ENCODE results near the gene PLEKHH1.

The PLEKHH1 gene

DNA sequence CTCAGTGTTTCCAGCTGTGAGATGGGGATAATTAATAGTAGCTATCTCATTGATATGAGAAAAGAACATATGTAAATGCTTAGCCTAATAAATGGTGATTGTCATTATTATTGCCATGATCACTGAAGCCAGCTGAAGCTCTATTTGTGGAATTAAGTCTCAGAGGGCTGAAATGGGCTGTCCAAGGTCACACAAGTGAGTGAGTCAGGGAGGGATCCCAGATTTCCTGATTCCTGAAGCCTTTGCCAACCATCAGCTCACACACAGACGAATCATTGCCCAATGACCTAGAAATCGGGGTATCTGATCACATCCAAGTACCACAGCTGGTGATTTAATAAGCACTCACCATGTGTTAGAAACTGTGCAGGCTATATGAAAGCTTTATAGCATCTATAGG, 23.0 kb upstream of the PLEKHH1 start:
- H3K4me3 ChIP-seq, result no peak overlapping the region
- H3K27ac ChIP-seq, result no peak overlapping the region
- DNase-seq (ENCODE audit: low spot score), result no peak
- TF ChIP-seq, protein P1, sequence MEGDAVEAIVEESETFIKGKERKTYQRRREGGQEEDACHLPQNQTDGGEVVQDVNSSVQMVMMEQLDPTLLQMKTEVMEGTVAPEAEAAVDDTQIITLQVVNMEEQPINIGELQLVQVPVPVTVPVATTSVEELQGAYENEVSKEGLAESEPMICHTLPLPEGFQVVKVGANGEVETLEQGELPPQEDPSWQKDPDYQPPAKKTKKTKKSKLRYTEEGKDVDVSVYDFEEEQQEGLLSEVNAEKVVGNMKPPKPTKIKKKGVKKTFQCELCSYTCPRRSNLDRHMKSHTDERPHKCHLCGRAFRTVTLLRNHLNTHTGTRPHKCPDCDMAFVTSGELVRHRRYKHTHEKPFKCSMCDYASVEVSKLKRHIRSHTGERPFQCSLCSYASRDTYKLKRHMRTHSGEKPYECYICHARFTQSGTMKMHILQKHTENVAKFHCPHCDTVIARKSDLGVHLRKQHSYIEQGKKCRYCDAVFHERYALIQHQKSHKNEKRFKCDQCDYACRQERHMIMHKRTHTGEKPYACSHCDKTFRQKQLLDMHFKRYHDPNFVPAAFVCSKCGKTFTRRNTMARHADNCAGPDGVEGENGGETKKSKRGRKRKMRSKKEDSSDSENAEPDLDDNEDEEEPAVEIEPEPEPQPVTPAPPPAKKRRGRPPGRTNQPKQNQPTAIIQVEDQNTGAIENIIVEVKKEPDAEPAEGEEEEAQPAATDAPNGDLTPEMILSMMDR (IDR thresholded peaks at IDR 0.05), result no peak

- H3K27ac ChIP-seq, result no peak overlapping the region
These were observed 22.3 kb upstream of the PLEKHH1 start for GRCh38 chr14:67510836-67511235.

DNA sequence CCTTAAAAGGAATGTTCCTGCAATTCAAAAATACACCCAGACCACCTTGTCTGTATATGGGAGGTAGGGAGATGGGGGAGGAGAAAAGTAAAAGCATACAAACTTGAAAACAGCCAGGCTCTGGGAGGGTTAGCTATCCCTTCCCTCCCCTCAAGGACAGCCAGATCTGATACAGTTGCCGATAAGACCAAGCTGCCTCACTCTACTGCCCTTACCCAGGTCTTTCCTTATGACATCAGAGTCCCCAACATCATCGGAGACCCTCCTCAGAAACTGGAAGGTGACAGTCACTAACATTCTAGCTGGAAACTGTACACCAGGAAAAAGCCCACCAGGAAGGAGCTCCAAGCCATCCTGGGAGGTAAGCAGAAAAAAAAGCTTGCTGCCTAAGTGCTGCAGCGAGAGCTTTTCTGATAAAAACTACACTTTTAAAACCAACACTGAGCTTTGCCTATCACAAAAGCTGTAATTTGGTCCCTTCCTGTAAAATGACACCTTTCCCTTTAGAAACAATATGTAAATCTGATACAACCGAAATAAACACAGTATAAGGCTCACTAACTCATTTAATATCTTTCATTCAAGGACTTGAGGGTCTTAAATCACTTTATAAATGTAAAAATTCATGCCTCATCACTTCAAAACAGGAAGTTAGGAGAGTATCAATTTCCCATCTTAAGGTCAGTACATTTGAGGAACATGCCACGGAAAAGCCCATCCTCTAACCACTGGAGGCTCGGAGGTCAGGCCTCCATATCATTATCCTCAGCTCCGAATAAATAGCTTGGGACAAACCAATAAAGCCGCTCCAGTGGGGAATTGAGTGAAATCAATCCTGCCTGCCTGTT, 20.4 kb upstream of the PLEKHH1 start:
- TF ChIP-seq, protein P1 (IDR thresholded peaks at IDR 0.05), result no peak
- no peak for DNase-seq (ENCODE audit: low spot score)
- Histone ChIP-seq H3K4me3 (no peak overlapping the region), H3K27ac (no peak overlapping the region)

More at GRCh38 chr14:67510836-67511235, 22.3 kb upstream of the PLEKHH1 start:
- no peak overlapping the region for H3K4me3 ChIP-seq
- TF ChIP-seq, protein P1 (IDR thresholded peaks at IDR 0.05), result no peak
- DNase-seq (ENCODE audit: low spot score), result no peak

DNA sequence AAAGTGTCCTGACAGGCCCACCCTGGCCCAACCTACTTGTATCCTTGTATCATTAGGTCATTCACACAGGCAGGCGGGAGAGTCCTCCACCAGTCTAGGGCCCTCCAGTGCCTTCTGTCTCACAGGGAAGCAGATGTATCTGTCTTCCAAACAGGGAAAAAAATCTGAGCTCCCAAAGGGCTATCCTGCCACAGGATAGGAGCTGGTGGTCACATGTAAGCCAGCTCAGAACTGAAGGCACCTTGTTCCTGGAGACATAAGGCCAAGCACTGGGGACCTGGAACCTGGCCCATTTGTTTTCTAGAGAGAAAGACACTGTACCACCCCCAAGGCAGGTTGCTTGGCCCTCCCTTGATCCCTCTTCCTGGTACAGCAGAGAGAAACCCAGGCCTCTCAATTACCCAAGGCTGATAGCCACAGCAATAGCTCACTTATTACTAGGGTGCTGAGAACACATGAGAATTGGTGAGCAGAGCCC, 19.4 kb upstream of the PLEKHH1 start:
- DNase-seq (ENCODE audit: low spot score), result no peak
- TF ChIP-seq, protein P1 (IDR thresholded peaks at IDR 0.05), result no peak
- Histone ChIP-seq H3K4me3 (no peak overlapping the region), H3K27ac (peak overlapping the region in 1 of 2 donors; percentile 2)

DNA sequence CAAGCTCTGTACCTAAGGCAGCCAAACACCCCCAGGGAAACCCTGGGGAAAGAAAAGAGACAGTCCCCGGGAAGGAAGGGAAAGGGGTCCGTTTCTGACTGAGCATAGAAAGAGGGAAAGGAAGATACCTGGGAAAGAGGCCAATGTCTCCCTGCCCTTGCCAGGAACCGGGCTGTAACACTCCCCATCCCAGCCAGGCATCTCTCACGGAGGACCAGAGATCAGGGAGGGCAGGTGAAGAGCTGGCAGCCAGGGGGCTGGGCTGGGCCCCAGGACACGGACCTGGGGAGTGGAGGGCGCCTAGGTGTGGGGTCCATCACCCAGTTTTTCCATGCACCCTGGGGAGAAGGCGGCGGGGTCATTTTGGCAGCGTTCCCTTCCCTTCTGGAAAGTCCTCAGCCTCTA, 18.9 kb upstream of the PLEKHH1 start:
- TF ChIP-seq, protein P1 (IDR thresholded peaks at IDR 0.05), result no peak
- peak overlapping the region in 1 of 2 donors; percentile 73 for H3K27ac ChIP-seq
- DNase-seq (ENCODE audit: low spot score), result no peak
- peak overlapping the region; percentile 98 for H3K4me3 ChIP-seq

GRCh38 chr14:67514650-67515385, 18.3 kb upstream of the PLEKHH1 start:
- H3K4me3 ChIP-seq, result peak overlapping the region; percentile 98
- no peak for DNase-seq (ENCODE audit: low spot score)
- TF ChIP-seq, protein P1 (IDR thresholded peaks at IDR 0.05), result no peak
- peak overlapping the region; percentile 40 to 73 for H3K27ac ChIP-seq

Data from coronary artery (tissue), 2 donors.